Loucy (cell line): ENCODE results near the gene COPS7A.
A peak's percentile ranks its signal among the peaks of the same experiment; 100 is the strongest.

Experiments used
- EZH2phosphoT487 ChIP-seq: fragments of 200-600 bp; IDR thresholded peaks from 2 replicates; pipeline ENCODE4 v1.6.1; 2018; ENCODE audit warnings: antibody characterized with exemption, mild to moderate bottlenecking, moderate library complexity, borderline replicate concordance
- TF ChIP-seq, protein P1 (sequence below): fragments of 200-600 bp; sonication (generic); conservative IDR thresholded peaks from 2 replicates; pipeline ENCODE4 v1.5.1; 2014; ENCODE audit warnings: mild to moderate bottlenecking, antibody characterized with exemption, low read length

DNA sequence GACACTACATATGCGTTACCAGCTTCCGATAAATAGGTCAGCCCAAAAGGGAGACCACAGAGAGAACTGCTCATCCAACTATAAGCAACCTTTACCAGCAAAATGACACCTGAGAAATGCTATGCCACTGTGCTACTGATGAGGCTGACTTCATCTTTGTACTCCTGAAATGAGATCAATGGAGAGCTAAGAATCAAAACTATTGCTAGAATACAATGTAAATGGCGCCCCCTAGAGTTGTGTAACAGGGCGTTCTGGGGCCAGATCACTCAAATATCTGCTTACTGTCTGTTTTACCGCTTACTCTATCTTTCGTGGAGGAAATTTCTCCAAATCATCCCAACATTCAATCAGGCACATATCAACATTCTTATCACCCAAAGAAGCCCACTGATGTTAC, 39.2 kb upstream of the COPS7A start:
- TF ChIP-seq, protein P1, sequence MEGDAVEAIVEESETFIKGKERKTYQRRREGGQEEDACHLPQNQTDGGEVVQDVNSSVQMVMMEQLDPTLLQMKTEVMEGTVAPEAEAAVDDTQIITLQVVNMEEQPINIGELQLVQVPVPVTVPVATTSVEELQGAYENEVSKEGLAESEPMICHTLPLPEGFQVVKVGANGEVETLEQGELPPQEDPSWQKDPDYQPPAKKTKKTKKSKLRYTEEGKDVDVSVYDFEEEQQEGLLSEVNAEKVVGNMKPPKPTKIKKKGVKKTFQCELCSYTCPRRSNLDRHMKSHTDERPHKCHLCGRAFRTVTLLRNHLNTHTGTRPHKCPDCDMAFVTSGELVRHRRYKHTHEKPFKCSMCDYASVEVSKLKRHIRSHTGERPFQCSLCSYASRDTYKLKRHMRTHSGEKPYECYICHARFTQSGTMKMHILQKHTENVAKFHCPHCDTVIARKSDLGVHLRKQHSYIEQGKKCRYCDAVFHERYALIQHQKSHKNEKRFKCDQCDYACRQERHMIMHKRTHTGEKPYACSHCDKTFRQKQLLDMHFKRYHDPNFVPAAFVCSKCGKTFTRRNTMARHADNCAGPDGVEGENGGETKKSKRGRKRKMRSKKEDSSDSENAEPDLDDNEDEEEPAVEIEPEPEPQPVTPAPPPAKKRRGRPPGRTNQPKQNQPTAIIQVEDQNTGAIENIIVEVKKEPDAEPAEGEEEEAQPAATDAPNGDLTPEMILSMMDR = peak; percentile 91
- TF ChIP-seq EZH2phosphoT487 = no peak
